NB4 (cell line): ENCODE results near the gene POLR3B.

Source experiments
- POLR2A ChIP-seq: IDR thresholded peaks from 2 replicates; pipeline ENCODE4 v1.6.1; 2011; ENCODE audit warnings: mild to moderate bottlenecking; ENCODE audit not compliant: insufficient read length; ENCODE audit errors: extremely low read depth
- TF ChIP-seq, protein P1 (sequence below): IDR thresholded peaks from one replicate; pipeline ENCODE4 v1.5.1; 2012; ENCODE audit warnings: low read depth, low read length

- TF ChIP-seq, protein P1, sequence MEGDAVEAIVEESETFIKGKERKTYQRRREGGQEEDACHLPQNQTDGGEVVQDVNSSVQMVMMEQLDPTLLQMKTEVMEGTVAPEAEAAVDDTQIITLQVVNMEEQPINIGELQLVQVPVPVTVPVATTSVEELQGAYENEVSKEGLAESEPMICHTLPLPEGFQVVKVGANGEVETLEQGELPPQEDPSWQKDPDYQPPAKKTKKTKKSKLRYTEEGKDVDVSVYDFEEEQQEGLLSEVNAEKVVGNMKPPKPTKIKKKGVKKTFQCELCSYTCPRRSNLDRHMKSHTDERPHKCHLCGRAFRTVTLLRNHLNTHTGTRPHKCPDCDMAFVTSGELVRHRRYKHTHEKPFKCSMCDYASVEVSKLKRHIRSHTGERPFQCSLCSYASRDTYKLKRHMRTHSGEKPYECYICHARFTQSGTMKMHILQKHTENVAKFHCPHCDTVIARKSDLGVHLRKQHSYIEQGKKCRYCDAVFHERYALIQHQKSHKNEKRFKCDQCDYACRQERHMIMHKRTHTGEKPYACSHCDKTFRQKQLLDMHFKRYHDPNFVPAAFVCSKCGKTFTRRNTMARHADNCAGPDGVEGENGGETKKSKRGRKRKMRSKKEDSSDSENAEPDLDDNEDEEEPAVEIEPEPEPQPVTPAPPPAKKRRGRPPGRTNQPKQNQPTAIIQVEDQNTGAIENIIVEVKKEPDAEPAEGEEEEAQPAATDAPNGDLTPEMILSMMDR: no peak
- no peak for TF ChIP-seq POLR2A
Measured at GRCh38 chr12:106327309-106327869, 30.2 kb upstream of the POLR3B start.
